DMS53 (cell line): ENCODE measurements around the gene TOGARAM1.

Experiments used
- DNase-seq: peaks from one replicate; lab custom pipeline; 2025; lab: John Stamatoyannopoulos, UW

Gene TOGARAM1

DNA sequence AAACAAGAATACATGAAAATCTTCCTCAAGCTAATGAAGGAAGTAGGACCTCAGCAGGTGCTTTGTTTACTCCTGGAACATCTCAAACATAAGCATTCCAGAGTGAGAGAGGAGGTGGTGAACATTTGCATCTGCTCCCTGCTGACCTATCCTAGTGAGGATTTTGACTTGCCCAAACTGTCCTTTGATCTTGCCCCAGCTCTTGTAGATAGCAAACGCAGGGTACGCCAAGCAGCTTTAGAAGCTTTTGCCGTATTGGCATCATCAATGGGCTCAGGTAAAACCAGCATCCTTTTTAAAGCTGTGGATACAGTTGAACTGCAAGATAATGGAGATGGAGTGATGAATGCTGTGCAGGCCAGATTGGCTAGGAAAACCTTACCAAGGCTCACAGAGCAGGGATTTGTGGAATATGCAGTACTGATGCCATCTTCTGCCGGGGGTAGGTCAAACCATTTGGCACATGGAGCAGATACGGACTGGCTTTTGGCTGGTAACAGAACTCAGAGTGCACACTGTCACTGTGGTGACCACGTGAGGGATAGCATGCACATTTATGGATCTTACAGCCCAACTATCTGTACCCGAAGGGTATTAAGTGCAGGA is 1.9 kb downstream of the TOGARAM1 start:
- peak; percentile 55 for DNase-seq

DNA sequence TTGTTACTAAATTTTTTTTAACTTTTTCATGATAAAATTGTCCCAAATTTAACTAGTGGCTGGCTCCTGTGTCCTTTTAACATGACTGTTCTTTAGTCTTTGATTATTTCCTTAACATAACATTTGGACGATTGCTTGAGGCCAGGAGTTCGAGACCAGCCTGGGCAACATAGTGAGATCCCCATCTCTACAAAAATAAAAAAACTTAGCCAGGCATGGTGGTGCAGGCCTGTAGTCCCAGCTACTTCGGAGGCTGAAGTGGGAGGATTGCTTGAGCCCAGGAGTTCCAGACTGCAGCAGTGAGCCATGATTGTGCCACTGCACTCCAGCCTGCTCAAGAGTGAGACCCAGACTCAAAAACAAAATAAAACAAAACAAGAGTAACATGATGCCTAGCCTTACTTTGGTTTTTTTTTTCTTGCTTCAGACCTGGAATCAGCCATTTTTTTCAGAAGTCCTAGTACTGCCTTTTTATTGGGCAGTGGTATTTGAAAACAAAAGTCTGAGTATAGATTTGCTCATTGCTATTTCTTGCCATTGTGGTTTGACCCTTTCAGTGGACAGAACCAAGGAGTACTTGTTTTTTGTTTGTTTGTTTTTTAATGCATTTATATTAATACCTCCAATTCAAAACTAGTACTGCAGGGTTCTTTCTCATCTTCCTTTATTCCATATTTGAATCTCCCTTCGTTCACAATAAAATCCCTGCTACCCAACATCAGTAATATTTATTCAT is 4.8 kb downstream of the TOGARAM1 start:
- no peak for DNase-seq

DNA sequence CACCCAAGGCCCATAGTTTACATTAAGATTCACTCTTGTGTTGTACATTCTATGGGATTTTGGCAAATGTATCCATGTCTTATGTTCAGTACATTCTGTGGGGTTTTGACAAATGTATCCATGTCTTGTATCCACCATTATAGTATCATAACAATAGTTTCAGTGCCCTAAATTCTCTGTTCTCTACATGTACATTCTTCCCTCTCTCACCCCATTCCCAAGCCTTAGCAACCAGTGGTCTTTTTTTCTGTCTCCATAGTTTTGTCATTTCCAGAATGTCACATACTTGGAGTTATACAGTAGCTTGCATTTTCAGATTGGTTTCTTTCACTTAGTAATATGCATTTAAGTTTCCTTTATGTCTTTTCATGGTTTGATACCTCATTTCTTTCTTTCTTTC is 6.7 kb downstream of the TOGARAM1 start:
- DNase-seq: no peak

DNA sequence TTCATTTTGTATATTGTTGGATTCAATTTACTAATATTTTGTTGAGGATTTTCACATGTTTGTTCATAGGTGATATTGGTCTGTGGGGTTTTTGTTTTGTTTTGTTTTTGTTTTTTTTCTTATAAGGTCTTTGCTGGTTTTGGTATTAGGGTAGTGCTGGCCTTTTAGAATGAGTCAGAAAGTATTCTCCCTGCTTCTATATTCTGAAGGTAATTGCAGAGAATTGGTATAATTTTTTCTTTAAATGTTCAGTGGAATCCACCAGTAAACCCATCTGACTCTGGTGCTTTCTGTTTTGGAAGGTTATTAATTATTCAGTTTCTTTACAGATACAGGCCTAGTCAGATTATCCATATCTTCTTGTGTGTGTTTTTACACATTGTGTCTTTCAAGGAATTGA is 8.9 kb downstream of the TOGARAM1 start:
- DNase-seq: no peak

DNA sequence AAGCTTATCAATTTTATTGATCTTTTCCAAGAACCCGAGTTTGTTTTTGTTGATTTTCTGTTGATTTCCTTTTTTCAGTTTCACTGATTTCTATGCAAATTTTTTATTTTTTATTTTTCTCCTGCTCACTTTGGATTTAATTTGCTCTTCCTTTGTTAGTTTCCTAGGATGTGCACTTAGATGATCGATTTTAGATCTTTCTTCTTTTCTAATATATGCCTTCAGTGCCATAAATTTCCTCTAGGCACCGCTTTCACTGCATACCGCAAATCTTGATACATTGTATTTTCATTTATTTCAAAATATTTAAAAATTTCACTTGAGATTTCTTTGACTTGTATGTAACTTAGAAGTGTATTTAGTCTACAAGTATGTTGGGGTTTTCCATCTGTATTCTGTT is 9.5 kb downstream of the TOGARAM1 start:
- DNase-seq: no peak

DNA sequence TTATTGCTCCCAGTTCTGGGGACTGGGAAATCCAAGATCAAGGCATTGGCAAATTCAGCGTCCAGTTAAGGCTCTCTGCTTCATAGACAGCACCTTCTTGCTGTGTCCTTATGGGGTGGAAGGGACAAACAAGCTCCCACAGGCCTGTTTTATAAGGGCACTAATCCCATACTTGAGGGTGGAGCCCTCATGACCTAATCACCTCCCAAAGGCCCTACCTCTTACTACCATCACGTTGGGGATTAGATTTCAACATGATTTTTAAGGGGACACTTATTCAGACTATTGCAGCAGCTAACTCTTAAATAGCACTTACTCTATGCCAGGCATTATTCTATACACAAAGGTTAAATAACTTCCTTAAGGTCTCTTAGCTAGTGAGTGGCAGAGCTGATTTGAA is 17.3 kb downstream of the TOGARAM1 start:
- DNase-seq: no peak

DNA sequence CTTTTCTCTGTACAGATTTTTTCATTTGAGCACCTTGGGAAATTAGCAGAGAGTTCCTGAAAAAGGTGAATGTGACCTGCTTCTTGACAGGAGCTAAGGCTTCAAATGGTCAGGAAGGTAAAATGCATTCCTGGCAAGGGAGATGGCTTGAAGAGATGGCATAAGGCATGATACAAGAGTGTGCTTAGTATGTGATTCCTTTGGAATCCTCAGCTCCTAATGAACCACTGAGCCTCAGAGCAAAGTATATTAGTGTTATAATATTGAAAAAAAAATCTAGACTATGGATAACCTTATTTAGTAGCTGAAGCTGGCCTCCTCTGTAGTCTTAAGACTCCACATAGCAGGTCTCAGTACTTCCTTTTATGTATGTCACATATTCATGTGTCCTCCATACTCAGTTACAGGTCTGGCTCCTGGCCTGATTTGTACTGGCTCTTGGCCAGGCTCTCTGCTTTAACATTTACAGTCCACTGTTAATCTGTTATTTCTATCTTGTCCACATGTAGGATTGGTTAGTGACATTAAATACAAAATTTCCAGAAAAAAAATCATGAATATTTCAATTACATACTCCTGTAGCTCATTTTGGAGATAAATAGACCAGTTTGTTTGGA is 17.9 kb downstream of the TOGARAM1 start:
- no peak for DNase-seq

DNA sequence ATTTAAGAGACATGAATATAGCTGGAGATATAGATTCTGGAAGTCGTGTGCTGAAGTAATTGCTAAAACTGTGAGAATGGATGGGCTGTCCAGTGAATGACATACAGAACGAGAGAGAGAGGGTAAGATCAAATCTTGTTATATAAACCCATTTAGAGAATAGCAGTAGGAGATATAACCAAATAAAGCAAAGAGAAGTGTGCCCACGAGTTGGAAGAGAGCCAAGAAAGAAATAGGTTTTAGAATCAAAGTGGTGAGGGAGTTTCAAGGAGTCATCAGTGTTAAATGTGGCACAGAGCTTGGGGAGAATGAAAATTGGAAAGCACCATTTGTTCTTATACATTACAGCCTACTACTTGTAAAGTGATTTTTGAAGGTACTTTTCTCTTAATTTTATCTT is 19.2 kb downstream of the TOGARAM1 start:
- DNase-seq: no peak

DNA sequence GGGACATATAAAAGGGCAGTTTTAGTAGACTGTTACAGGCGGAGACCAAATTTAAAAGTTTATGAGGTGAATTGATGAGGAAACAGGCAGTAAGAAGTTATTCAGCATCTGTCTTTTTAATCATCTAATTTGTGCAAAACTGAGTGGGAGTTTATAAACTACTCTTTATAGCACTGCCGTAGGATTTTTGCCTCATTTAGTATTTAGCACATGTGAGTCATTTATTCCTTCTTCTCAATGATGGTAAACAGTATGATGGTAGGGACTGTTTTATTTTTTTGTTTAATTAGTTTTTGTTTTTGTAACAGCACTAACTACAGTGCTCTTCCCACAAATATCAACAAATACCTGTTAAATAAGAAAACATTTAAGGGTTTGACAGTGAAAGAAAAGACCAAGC is 20.6 kb downstream of the TOGARAM1 start:
- DNase-seq: no peak

DNA sequence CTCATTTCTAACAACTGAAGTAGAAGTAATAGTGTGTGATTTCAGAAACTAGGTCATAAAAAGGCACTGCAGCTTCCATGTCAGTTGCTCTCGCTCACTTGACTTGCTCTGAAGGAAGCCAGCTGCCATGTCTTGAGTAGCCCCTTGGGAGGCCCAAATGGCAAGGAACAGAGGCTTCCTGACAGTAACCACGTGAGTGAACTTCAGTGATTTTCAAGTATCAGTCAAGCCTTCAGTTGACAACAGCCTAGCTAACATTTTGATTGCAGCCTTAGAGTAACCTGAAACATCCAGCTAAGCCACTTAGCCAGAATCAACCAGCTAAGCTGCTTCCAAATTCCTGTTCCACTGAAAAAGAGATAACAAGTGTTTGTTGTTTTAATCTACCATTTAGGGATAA is 26.7 kb downstream of the TOGARAM1 start:
- no peak for DNase-seq

DNA sequence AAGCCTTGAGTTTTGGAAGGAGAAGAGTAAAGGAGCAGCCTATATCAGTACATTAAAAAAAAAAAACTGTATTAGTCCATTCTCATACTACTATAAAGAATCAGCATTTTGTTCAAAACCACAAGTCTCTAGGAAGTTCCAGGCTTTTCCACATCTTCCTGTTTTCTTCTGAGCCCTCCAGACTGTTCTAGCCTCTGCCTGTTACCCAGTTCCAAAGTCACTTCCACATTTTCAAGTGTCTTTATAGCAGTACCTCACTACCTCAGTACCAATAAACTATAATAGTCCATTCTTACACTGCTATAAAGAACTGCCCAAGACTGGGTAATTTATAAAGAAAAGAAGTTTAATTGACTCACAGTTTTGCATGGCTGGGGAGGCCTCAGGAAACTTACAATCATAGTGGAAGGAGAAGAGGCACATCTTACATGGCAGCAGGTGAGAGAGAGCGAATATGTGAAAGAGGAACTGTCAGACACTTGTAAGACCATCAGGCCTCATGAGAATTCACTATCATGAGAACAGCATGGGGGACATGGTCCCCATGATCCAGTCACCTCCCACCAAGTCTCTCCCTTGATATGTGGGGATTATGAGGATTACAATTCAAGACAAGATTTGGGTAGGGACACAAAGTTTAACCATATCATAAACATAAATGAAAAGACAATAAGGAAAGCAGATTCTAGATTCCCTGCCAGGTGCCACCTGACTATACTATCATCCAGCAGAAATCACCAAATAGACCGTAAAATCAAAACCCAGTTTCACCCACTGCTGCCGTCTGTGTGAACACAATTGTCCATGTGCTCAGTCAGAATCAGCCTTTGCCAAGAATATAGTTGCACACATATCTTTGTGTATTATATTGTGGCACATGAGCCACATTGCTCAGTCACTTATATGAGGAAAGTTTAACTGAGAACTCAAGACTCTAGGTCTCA is 27.8 kb downstream of the TOGARAM1 start:
- DNase-seq: no peak

DNA sequence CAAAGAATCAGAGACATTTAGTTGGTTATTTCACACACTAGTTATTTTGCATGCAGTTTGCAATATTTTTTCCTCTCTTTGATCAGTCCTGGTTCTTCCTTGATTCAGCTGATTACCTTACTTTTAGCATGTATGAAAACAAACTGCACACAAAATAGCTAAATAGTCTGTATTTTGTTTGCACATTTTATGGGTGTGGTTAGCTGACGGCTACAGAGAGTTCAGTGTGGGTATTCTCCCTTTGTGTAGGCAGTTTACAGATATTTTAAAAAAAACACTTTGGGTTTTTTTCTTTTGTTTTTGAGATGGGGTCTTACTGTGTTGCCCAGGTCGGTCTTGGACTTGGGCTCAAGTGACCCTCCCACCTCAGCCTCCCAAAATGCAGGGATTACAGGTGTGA is 28.5 kb downstream of the TOGARAM1 start:
- DNase-seq: no peak

DNA sequence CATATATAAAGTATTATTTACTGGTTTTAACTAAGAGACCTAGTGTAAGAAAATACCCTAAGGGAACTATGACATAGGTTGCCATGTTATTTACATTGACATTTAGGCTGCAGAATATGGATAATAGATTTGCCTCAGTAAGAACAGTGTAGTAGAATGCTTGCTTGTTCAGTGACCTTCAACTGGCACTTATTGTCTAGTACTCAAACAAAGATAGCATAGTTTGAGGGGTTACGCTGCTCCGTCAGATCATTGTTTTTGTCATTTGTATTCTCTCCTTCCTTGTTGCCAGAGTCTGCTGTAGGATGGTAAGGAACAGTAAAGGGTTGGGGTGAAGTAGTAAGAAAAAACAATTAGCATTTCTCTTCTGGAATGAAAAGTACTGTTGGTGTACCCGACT is 33.2 kb downstream of the TOGARAM1 start:
- no peak for DNase-seq

DNA sequence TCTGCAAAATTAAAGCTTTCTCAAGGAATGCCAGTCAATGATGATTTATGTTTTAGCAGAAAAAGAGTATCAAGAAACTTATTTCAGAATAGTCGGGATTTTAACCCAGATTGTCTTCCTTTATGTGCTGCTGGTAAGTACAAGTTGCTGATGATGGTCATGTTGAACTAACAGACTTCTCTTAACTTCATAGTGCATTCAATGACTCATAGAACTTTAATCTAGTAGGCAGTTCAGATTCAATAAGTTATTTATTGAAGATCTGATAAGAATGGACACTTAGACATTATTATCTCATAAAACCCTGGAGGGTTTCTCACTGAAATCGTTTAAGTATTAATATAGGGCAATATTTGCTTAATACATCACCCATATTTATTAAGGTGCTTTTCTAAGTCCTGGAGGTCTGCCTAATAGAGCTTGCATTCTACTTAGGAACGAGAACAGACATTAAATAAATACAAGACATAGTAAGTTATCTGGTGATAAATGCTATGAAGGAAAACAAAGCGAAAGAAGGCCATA is 33.8 kb downstream of the TOGARAM1 start:
- DNase-seq: no peak

DNA sequence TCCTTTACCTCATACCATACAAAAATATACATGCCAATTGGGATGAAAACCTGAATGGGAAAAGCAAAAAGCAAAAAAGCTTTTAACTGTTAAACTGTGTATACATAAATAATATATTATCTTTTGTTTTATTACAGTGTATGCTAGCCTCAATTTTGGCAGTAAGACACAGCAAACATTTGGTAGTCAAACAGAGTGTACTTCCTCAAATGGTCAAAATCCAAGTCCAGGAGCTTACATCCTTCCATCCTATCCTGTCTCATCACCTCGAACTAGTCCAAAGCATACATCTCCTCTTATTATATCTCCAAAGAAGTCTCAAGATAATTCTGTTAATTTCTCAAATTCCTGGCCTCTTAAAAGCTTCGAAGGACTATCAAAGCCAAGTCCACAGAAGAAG is 41.9 kb downstream of the TOGARAM1 start:
- no peak for DNase-seq

DNA sequence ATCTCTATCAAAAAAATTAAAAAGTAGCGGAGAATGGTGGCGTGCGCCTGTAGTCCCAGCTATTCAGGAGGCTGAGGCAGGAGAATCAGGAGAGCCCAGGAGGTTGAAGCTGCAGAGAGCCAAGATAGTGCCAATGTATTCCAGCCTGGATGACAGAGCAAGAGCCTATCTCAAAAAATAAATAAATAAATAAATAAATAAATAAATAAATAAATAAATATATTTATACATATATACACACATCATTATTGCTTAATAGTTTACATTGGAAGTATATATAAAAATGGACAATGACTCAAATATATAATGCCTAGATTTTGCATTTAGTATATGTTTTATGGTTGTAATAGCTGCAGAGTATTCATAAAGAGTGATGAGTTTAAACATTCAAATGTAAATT is 53.1 kb downstream of the TOGARAM1 start:
- DNase-seq: no peak

DNA sequence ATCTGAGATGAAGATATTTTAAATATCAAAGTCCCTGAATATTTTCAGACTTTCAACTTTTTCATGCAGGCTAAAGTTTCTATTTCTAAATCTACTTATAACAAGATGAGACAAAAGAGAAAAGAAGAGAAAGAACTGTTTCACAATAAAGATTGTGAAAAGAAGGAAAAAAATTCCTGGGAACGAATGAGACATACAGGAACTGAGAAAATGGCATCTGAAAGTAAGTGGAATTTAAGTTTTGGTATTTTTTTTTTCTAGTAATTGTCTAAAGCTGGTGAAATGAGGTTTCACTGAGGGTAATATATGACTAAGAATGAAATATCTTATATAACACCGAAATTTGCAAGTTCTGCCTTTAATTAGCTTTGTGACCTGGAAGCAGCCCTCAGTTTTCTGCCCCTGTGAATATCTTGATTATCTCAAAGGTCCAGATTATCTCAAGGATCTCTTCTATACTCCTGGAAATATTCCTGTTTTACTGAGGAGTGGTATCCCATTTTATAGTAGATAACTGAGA is 66.2 kb downstream of the TOGARAM1 start:
- no peak for DNase-seq

DNA sequence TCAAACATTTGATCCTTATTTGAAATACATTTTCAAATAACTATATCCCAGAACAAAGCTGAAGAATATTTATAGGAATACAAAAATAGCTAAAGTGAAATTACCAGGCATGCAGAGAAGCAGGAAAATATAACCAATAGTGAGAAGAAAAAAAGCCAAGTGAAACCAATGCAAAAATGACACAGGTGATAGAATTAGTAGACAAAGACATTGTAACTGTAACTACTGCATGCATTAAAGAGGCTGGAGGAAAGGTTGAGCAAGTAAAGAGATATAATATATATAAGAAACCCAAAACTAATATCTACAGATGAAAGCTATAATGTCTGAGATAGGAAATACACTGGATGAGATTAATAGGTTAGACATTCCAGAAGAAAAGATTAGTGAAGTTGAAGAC is 72.7 kb downstream of the TOGARAM1 start:
- no peak for DNase-seq

DNA sequence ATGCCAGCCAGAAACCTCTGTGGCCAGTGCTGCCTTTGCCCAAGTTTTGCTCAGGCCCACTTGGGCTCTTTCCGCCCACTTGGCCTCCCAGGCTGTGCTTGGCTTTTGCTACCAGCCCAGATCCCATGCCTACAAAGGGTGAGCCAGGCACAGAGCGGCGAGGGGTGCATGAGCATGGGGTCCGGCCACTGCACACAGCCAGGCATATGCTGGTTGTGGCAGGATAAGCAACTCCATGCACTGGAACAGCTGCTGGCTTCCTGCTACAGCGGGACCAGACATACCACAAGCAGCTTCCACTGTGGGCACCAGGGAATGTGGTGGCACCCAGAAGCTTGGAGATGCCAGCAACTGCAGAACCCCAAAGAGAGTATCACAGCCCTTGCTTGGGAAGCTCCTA is 76.3 kb downstream of the TOGARAM1 start:
- DNase-seq: no peak

DNA sequence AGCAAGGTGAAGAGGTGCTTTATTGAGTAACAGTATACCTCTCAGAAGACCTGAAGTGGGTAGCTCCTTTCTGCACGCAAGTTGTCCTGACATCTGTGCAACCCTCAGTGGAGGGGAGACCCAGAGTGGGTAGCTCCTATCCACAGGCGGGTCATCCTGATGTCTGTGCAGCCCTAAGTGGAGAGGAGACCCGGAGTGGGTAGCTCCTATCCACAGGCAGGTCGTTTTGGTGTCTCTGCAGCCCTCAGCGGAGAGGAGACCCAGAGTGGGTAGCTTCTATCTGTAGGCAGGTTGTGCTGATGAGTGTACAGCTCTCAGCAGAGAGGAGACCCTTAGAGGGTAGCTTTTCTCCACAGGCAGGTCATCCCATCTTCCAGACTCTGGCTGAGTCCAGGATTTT is 76.9 kb downstream of the TOGARAM1 start:
- peak; percentile 11 for DNase-seq

DNA sequence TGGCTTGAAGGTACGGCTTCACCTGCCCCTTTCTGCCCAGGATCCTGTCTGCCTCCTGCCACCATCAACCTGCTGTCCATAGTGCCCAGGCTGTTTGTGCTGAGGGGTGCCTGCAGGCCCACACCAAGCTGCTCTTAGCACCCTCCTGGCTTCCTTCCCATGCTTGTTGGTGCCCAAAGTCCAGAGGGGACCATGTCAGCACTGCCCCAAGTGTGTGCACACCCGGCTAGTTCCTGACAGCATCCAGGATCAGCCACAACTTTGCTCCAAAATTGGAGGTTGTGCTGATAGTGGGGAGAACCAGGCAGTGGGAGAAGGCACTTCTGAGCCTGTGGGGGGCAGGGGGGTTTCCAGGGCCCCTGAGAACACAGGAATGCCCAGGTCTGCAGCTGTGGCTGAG is 77.4 kb downstream of the TOGARAM1 start:
- no peak for DNase-seq

DNA sequence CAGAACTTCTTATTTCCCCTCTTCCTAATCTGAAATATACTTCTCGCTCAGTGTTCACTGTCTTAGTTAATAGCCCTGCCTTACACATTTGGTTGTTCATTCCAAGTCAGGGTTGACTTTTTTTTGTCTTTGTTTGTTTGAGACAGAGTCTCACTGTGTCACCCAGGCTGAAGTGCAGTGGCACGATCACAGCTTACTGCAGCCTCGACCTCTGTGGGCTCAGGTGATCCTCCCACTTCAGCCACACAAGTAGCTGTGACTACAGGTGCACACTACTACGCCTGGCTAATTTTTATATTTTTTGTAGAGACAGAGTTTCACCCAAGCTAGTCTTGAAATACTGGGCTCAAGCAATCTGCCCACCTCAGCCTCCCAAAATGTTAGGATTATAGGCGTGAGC is 79.7 kb downstream of the TOGARAM1 start:
- no peak for DNase-seq
